H9 (cell line): ENCODE data around the gene OTUB2. TPM values are rescaled to one million over a fixed set of nuclear protein-coding genes. Genes with fewer than 3 reads are reported as not detected.

ENCODE experiments used
- DNase-seq: peaks from one replicate; pipeline ENCODE4 v3.0.0-alpha.2; 2017
- H2AFZ ChIP-seq: one replicate; pipeline ENCODE4 v1.6.1; 2013; ENCODE audit warnings: mild to moderate bottlenecking, low read length, control low read depth, moderate library complexity
- H2AK5ac ChIP-seq: 2 replicates; pipeline ENCODE4 v1.6.1; 2013; ENCODE audit warnings: low read length, control low read depth, mixed read lengths; ENCODE audit not compliant: insufficient read length
- H2BK120ac ChIP-seq: one replicate; pipeline ENCODE4 v1.6.1; 2013; ENCODE audit warnings: low read depth, mild to moderate bottlenecking, low read length, control low read depth, inconsistent platforms; ENCODE audit not compliant: poor library complexity, severe bottlenecking
- H2BK12ac ChIP-seq: 2 replicates; pipeline ENCODE4 v1.6.1; 2013; ENCODE audit warnings: low read length, control low read depth, mixed read lengths, low read depth; ENCODE audit not compliant: insufficient read length
- H2BK15ac ChIP-seq: 2 replicates; pipeline ENCODE4 v1.6.1; 2013; ENCODE audit warnings: low read depth, low read length, control low read depth
- H2BK20ac ChIP-seq: one replicate; pipeline ENCODE4 v1.6.1; 2013; ENCODE audit warnings: low read depth, mild to moderate bottlenecking, low read length, control low read depth, inconsistent platforms; ENCODE audit not compliant: poor library complexity, severe bottlenecking
- H2BK5ac ChIP-seq: 2 replicates; pipeline ENCODE4 v1.6.1; 2013; ENCODE audit warnings: low read length, control low read depth, mixed read lengths; ENCODE audit not compliant: insufficient read length
- H3K14ac ChIP-seq: 2 replicates; pipeline ENCODE4 v1.6.1; 2013; ENCODE audit warnings: low read length, control low read depth; ENCODE audit not compliant: insufficient read depth
- H3K18ac ChIP-seq: 2 replicates; pipeline ENCODE4 v1.6.1; 2013; ENCODE audit warnings: low read depth, mild to moderate bottlenecking, mixed read lengths, low read length, control low read depth; ENCODE audit not compliant: insufficient read length
- H3K23ac ChIP-seq: 2 replicates; pipeline ENCODE4 v1.6.1; 2013; ENCODE audit warnings: low read length, control low read depth, mixed read lengths, low read depth; ENCODE audit not compliant: insufficient read length
- H3K23me2 ChIP-seq: 2 replicates; pipeline ENCODE4 v1.6.1; 2013; ENCODE audit warnings: low read depth, mild to moderate bottlenecking, mixed read lengths, low read length, control low read depth; ENCODE audit not compliant: insufficient read length, poor library complexity, severe bottlenecking
- H3K27ac ChIP-seq: 2 replicates; pipeline ENCODE4 v1.5.1; 2013; ENCODE audit warnings: low read length, control low read depth, mixed read lengths, low read depth; ENCODE audit not compliant: insufficient read length
- H3K27me3 ChIP-seq: 2 replicates; pipeline ENCODE4 v1.6.1; 2013; ENCODE audit warnings: low read length, control low read depth, inconsistent platforms; ENCODE audit not compliant: insufficient read depth
- H3K4ac ChIP-seq: 2 replicates; pipeline ENCODE4 v1.6.1; 2013; ENCODE audit warnings: low read depth, mild to moderate bottlenecking, control low read depth, inconsistent platforms, low read length, moderate library complexity
- H3K4me1 ChIP-seq: 2 replicates; pipeline ENCODE4 v1.6.1; 2013; ENCODE audit warnings: low read length, control low read depth, inconsistent platforms; ENCODE audit not compliant: insufficient read depth
- H3K4me2 ChIP-seq: 2 replicates; pipeline ENCODE4 v1.6.1; 2013; ENCODE audit warnings: low read length, control low read depth, mixed read lengths; ENCODE audit not compliant: insufficient read length, insufficient read depth
- H3K56ac ChIP-seq: 2 replicates; pipeline ENCODE4 v1.6.1; 2013; ENCODE audit warnings: low read depth, mild to moderate bottlenecking, mixed read lengths, low read length, control low read depth; ENCODE audit not compliant: insufficient read length
- H3K79me1 ChIP-seq: 2 replicates; pipeline ENCODE4 v1.6.1; 2013; ENCODE audit warnings: low read depth, mild to moderate bottlenecking, moderate library complexity, low read length, control low read depth, inconsistent platforms; ENCODE audit not compliant: insufficient read depth, poor library complexity, severe bottlenecking
- H3K79me2 ChIP-seq: 2 replicates; pipeline ENCODE4 v1.6.1; 2013; ENCODE audit warnings: low read length, control low read depth, inconsistent platforms; ENCODE audit not compliant: insufficient read depth
- H3K9ac ChIP-seq: 2 replicates; pipeline ENCODE4 v1.6.1; 2013; ENCODE audit warnings: low read length, control low read depth, mixed read lengths; ENCODE audit not compliant: insufficient read length; ENCODE audit errors: extremely low read depth
- H3K9me3 ChIP-seq: one replicate; pipeline ENCODE4 v1.6.1; 2013; ENCODE audit warnings: low read depth, low read length, inconsistent platforms; ENCODE audit not compliant: control insufficient read depth
- H3T11ph ChIP-seq: one replicate; pipeline ENCODE4 v1.6.1; 2013; ENCODE audit warnings: mild to moderate bottlenecking, low read length, control low read depth, inconsistent platforms
- H4K20me1 ChIP-seq: one replicate; pipeline ENCODE4 v1.6.1; 2013; ENCODE audit not compliant: control insufficient read depth, insufficient read length, insufficient read depth
- H4K5ac ChIP-seq: 2 replicates; pipeline ENCODE4 v1.6.1; 2013; ENCODE audit warnings: low read depth, mild to moderate bottlenecking, mixed read lengths, low read length, control low read depth; ENCODE audit not compliant: insufficient read length
- H4K8ac ChIP-seq: replicated peaks from 2 replicates; pipeline ENCODE4 v1.6.1; 2013; ENCODE audit warnings: low read length, control low read depth, mixed read lengths, low read depth; ENCODE audit not compliant: insufficient read length
- H4K91ac ChIP-seq: 2 replicates; pipeline ENCODE4 v1.6.1; 2013; ENCODE audit warnings: low read depth, mild to moderate bottlenecking, moderate library complexity, mixed read lengths, low read length, control low read depth; ENCODE audit not compliant: insufficient read length
- H3K27ac Mint-ChIP-seq, 3 experiments: 2 replicates in 2 of 3; 3 replicates in 1 of 3; pipeline ENCODE4 v1.8.0; 2020 to 2021; ENCODE audit warnings: mixed read lengths in 3 of 3, mild to moderate bottlenecking in 1 of 3, moderate library complexity in 1 of 3
- H3K27me3 Mint-ChIP-seq: 2 replicates; pipeline ENCODE4 v1.8.0; 2021; ENCODE audit warnings: low read depth, mild to moderate bottlenecking, moderate library complexity, mixed read lengths
- H3K36me3 Mint-ChIP-seq, 3 experiments: 2 replicates in 2 of 3; 3 replicates in 1 of 3; pipeline ENCODE4 v1.8.0; 2020 to 2021; ENCODE audit warnings: low read depth in 3 of 3, mixed read lengths in 3 of 3; ENCODE audit not compliant: insufficient read depth in 1 of 3
- H3K4me1 Mint-ChIP-seq, 2 experiments: 2 replicates each; pipeline ENCODE4 v1.8.0; 2020; ENCODE audit warnings: mixed read lengths in 2 of 2
- H3K4me3 Mint-ChIP-seq, 2 experiments: 2 replicates in 1 of 2; 3 replicates in 1 of 2; pipeline ENCODE4 v1.8.0; 2020 to 2021; ENCODE audit warnings: mild to moderate bottlenecking in 2 of 2, mixed read lengths in 2 of 2, moderate library complexity in 1 of 2
- H3K9me3 Mint-ChIP-seq, 2 experiments: 2 replicates in 1 of 2; 3 replicates in 1 of 2; pipeline ENCODE4 v1.8.0; 2020; ENCODE audit warnings: mild to moderate bottlenecking in 2 of 2, mixed read lengths in 2 of 2, moderate library complexity in 1 of 2
- CTCF ChIP-seq: fragments of 200-600 bp; sonication (generic); conservative IDR thresholded peaks from 3 replicates; pipeline ENCODE4 v1.8.0; 2021; ENCODE audit warnings: antibody characterized with exemption, mild to moderate bottlenecking
- WGBS: extraction: QIAGEN DNeasy Blood & Tissue Kit; methylation state at CpG from one replicate; pipeline ENCODE4 v1.1.7; 2013; ENCODE audit warnings: missing lambda C conversion rate, low lambda C conversion rate, mixed read lengths; ENCODE audit not compliant: insufficient read length; ENCODE audit errors: extremely low coverage; 5-methylcytosine and 5-hydroxymethylcytosine counted together
- total RNA-seq: library from RNA; stranded (reverse); gene quantifications from 2 replicates; pipeline ENCODE4 v1.2.1, GENCODE V29; 2021

OTUB2 gene
- total RNA-seq, 1 experiment from 2014 or later, result 3.6 TPM

- Histone ChIP-seq H2AFZ (no peak overlapping the region), H3K4me1 (no peaks in the 10 kb centered on the region), H2BK15ac (no peak overlapping the region), H3K9ac (no peak overlapping the region), H3K4ac (no peak overlapping the region), H3T11ph (no peak overlapping the region), H3K23me2 (no peaks in the 10 kb centered on the region), H4K91ac (no peak overlapping the region), H3K14ac (no peak overlapping the region), H2BK12ac (no peak overlapping the region), H2AK5ac (no peak overlapping the region), H3K79me1 (no peaks in the 10 kb centered on the region), H3K9me3 (no peaks in the 10 kb centered on the region), H4K5ac (no peak overlapping the region), H2BK120ac (no peak overlapping the region), H3K27me3 (no peaks in the 10 kb centered on the region), H2BK5ac (no peak overlapping the region), H3K56ac (no peak overlapping the region), H3K27ac (no peak overlapping the region), H4K8ac (no peak overlapping the region), H3K4me2 (no peak overlapping the region), H3K18ac (no peak overlapping the region), H4K20me1 (no peaks in the 10 kb centered on the region), H2BK20ac (no peak overlapping the region), H3K79me2 (no peaks in the 10 kb centered on the region), H3K23ac (no peak overlapping the region)
- DNase-seq, result no peak
- no CpG with 5 or more reads among the region's 4 CpGs for WGBS
- H3K4me1 Mint-ChIP-seq, result peaks cover 14 to 23% of the 10 kb centered on the region in 2 experiments
- H3K36me3 Mint-ChIP-seq, result peaks cover 0 to 3% (median 0%) of the 10 kb centered on the region in 3 experiments; a peak in 3 of 7 replicates
- peaks cover 5% of the 10 kb centered on the region; the same call in 1 of the 2 replicates for H3K27me3 Mint-ChIP-seq
- H3K27ac Mint-ChIP-seq, result no peak overlapping the region
- H3K4me3 Mint-ChIP-seq, result peak overlapping the region in 1 of 2 experiments; percentile 66; a peak in 2 of 5 replicates
- TF ChIP-seq CTCF, result no peak
- no peaks in the 10 kb centered on the region; a peak in 3 of 5 replicates for H3K9me3 Mint-ChIP-seq
Observed at GRCh38 chr14:94028450-94028826, 2.3 kb downstream of the OTUB2 start.
